Kidney (tissue), 14 donors: ENCODE data around the gene PRLR. TPM values are rescaled to one million over a fixed set of nuclear protein-coding genes. Genes with fewer than 3 reads are reported as not detected.
A peak's percentile ranks its signal among the peaks of the same experiment; 100 is the strongest.

Experiments
- DNase-seq, 5 donors: peaks; one replicate each; pipeline ENCODE4 v3.0.0-alpha.2; 2013 to 2020
- FAIRE-seq: peaks from 2 replicates; lab custom pipeline; 2012; peaks lifted over from hg19 to GRCh38; lab: Jason Lieb, UNC
- H3K27ac ChIP-seq, 2 donors: one replicate each; pipeline ENCODE4 v1.7.0; 2013; ENCODE audit warnings: low read depth in 2 of 2, low read length in 2 of 2, inconsistent platforms in 1 of 2
- H3K27me3 ChIP-seq: one replicate; pipeline ENCODE4 v1.7.1; 2013; ENCODE audit warnings: low read length, inconsistent platforms; ENCODE audit not compliant: control insufficient read depth, insufficient read depth
- H3K36me3 ChIP-seq, 3 donors: one replicate each; pipeline versions ENCODE4 v1.7.0 to v1.7.1; 2013; ENCODE audit warnings: low read length in 3 of 3, control low read depth in 1 of 3, inconsistent platforms in 1 of 3; ENCODE audit not compliant: insufficient read depth in 3 of 3, control insufficient read depth in 2 of 3
- H3K4me1 ChIP-seq, 3 donors: one replicate each; pipeline versions ENCODE4 v1.7.0 to v1.7.1; 2013; ENCODE audit warnings: low read length in 3 of 3, inconsistent platforms in 1 of 3, low read depth in 1 of 3; ENCODE audit not compliant: control insufficient read depth in 2 of 3, insufficient read depth in 2 of 3
- H3K4me3 ChIP-seq, 3 donors: one replicate each; pipeline versions ENCODE4 v1.7.0 to v1.8.1; 2013; ENCODE audit warnings: low read length in 3 of 3, control low read depth in 1 of 3, inconsistent platforms in 1 of 3
- H3K9ac ChIP-seq, 3 donors: one replicate each; pipeline versions ENCODE4 v1.7.0 to v1.7.1; 2013; ENCODE audit warnings: low read length in 3 of 3, control low read depth in 1 of 3, inconsistent platforms in 1 of 3
- H3K9me3 ChIP-seq, 3 donors: one replicate each; pipeline versions ENCODE4 v1.7.0 to v1.7.1; 2013; ENCODE audit warnings: low read length in 3 of 3, control low read depth in 1 of 3, inconsistent platforms in 1 of 3; ENCODE audit not compliant: control insufficient read depth in 2 of 3, insufficient read depth in 1 of 3
- CTCF ChIP-seq: IDR thresholded peaks from 3 replicates; pipeline ENCODE4 v1.5.1; 2012; ENCODE audit warnings: mild to moderate bottlenecking, moderate library complexity, borderline replicate concordance; ENCODE audit not compliant: insufficient read depth; ENCODE audit errors: extremely low read depth
- intact Hi-C: fragments of 100-400 bp; cut with DNase I; formaldehyde crosslinking; loops from one replicate; pipeline ENCODE4 v1.11.1; 2022
- polyA plus RNA-seq: library from polyadenylated mRNA; stranded (reverse); fragments of 350-450 nt; fragmentation: Illumina TruSeq; extraction: RNeasy Lipid Tissue Mini Kit (QIAGEN cat#74804); gene quantifications from one replicate; pipeline ENCODE4 v1.2.3, GENCODE V29; 2014; ENCODE audit warnings: low read depth, low replicate concordance; ENCODE audit not compliant: insufficient read depth
- total RNA-seq: library from RNA; stranded (reverse); fragmentation: NEBNext Ultra II Directional; extraction: Animal tissue kit (Norgen Biotek cat#: 25700); gene quantifications from one replicate; pipeline ENCODE4 v1.2.1, GENCODE V29; 2021
- donor health status: control.
- donor health status: control.
- donor health status: control.
- donor health status: control.
- donor health status: control.
- donor health status: DM: yes; HTN: yes; CAD: no.
- donor health status: Normal renal cell carcinoma (clear cell type).

The PRLR gene
- total and polyA plus RNA-seq, 2 donors from 2014 or later: 6.3 to 9.3 TPM

GRCh38 chr5:35046774-35047173, 183.5 kb downstream of the PRLR start:
- peak overlapping the region in 1 of 3 donors; percentile 43 for H3K9ac ChIP-seq
- no peak for FAIRE-seq
- TF ChIP-seq CTCF: no peak
- H3K36me3 ChIP-seq: no peaks in the 10 kb centered on the region
- intact Hi-C loops: no loop called here
- no peak for DNase-seq
- peak overlapping the region in 2 of 3 donors; percentile 61 to 79 for H3K4me3 ChIP-seq
- peak overlapping the region; percentile 81 to 85 for H3K27ac ChIP-seq
- peaks cover 0 to 4% (median 2%) of the 10 kb centered on the region in 3 donors for H3K4me1 ChIP-seq
- no peaks in the 10 kb centered on the region for H3K9me3 ChIP-seq
- H3K27me3 ChIP-seq: no peaks in the 10 kb centered on the region

GRCh38 chr5:35045280-35045679, 185.0 kb downstream of the PRLR start:
- FAIRE-seq (no peak), DNase-seq (no peak)
- peak overlapping the region in 2 of 3 donors; percentile 43 to 50 for H3K4me3 ChIP-seq
- H3K4me1 ChIP-seq: peaks cover 0 to 2% (median 0%) of the 10 kb centered on the region in 3 donors
- no peak overlapping the region for H3K9ac ChIP-seq
- H3K36me3 ChIP-seq: no peaks in the 10 kb centered on the region
- H3K9me3 ChIP-seq: no peaks in the 10 kb centered on the region
- no peaks in the 10 kb centered on the region for H3K27me3 ChIP-seq
- no peak overlapping the region for H3K27ac ChIP-seq
- intact Hi-C loops: no loop called here
- TF ChIP-seq CTCF: no peak

DNA sequence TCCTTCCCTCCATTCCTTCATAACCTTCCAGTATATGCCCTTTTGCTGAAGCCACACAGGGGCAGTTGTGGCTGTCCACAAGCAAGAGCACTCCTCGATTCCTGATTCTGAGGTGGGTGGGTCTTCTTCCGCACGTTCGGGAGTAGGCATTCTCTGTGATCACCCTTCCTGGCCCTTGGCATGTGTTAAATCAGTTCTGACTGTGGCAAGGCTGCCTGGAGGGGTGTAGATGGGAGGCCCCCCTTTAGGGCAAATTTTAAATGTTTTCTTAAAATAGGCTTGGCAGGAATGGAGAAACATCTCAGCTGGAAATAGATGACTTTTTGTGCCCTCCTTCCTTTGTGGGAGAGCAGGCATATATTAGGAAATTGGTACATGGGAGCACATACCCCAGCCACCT, 185.6 kb downstream of the PRLR start:
- Histone ChIP-seq H3K36me3 (no peaks in the 10 kb centered on the region), H3K9ac (no peak overlapping the region), H3K9me3 (no peaks in the 10 kb centered on the region), H3K4me1 (peaks cover 0 to 2% (median 0%) of the 10 kb centered on the region in 3 donors), H3K27me3 (no peaks in the 10 kb centered on the region), H3K4me3 (peak overlapping the region in 2 of 3 donors; percentile 33 to 43), H3K27ac (no peak overlapping the region)
- TF ChIP-seq CTCF: no peak
- no peak for DNase-seq
- intact Hi-C loops: no loop called here
- FAIRE-seq: no peak

DNA sequence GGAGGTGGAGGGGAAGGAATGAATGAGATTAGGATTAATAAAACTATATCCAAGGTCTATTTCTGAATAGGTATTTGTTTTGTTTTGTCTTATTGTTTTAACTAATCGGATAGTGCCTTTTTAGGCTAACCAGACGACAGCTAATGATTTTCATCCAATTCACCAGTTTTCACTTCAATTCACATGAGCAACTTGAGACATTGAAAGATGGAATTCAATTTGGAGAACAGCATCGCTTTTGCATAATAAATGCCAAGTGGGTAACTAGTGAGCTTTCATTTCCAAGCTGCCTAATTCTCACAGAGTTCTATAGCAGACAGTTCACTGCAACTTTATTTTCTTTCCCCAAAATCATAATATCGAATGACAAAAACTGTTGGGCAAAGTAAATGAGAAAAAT, 187.5 kb downstream of the PRLR start:
- intact Hi-C loops: no loop called here
- Histone ChIP-seq H3K4me1 (peaks cover 0 to 2% (median 0%) of the 10 kb centered on the region in 3 donors), H3K27ac (no peak overlapping the region), H3K9me3 (no peaks in the 10 kb centered on the region), H3K36me3 (no peaks in the 10 kb centered on the region), H3K4me3 (no peak overlapping the region), H3K9ac (no peak overlapping the region), H3K27me3 (no peaks in the 10 kb centered on the region)
- no peak for FAIRE-seq
- no peak for DNase-seq
- no peak for TF ChIP-seq CTCF
